Endometrial microvascular endothelial cells (primary cell): ENCODE measurements around the gene SCN8A. TPM values are rescaled to one million over a fixed set of nuclear protein-coding genes. Genes with fewer than 3 reads are reported as not detected.
"Not testable (repeated sequence)": the region's sequence is repeated elsewhere in the genome, so short reads cannot be mapped to it uniquely, and the experiment has no call there.

Source experiments
- in situ Hi-C: cut with HindIII; loops from 2 replicates; pipeline ENCODE4 v1.10.0; 2017; ENCODE audit warnings: low sequenced_read_pairs, low pct_unique_long_range_greater_than_20kb; ENCODE audit errors: inconsistent ontology term
- total RNA-seq: library from RNA; depleted of rRNA; stranded (reverse); fragments of >200 nt; gene quantifications from one replicate; pipeline ENCODE4 v1.2.3, GENCODE V29; 2015; ENCODE audit errors: inconsistent ontology term

SCN8A gene
- total RNA-seq, 1 donor from 2014 or later, result 0.09 TPM

GRCh38 chr12:51820526-51821439 is 229.8 kb downstream of the SCN8A start:
- in situ Hi-C loops, result no loop called here

GRCh38 chr12:51821440-51822260 is 230.6 kb downstream of the SCN8A start:
- in situ Hi-C loops, result no loop called here

- in situ Hi-C loops, result no loop called here
These were observed 231.2 kb downstream of the SCN8A start for GRCh38 chr12:51822261-51822616.

GRCh38 chr12:51822956-51823355 is 231.9 kb downstream of the SCN8A start:
- in situ Hi-C loops, result no loop called here

- in situ Hi-C loops, result no loop called here
These were observed 233.0 kb downstream of the SCN8A start for GRCh38 chr12:51823875-51824565.

- in situ Hi-C loops, result no loop called here
These were observed 234.2 kb downstream of the SCN8A start for GRCh38 chr12:51825216-51825615.

GRCh38 chr12:51826881-51827280 is 235.8 kb downstream of the SCN8A start:
- in situ Hi-C loops, result no loop called here

GRCh38 chr12:51827925-51828818 is 237.1 kb downstream of the SCN8A start:
- in situ Hi-C loops, result no loop called here

GRCh38 chr12:51829011-51829481 is 238.0 kb downstream of the SCN8A start:
- in situ Hi-C loops, result no loop called here

GRCh38 chr12:51829641-51830040 is 238.6 kb downstream of the SCN8A start:
- in situ Hi-C loops, result no loop called here

- in situ Hi-C loops, result not testable (repeated sequence)
These were observed 240.8 kb downstream of the SCN8A start for GRCh38 chr12:51831817-51832216.

GRCh38 chr12:51832354-51833107 is 241.5 kb downstream of the SCN8A start:
- in situ Hi-C loops, result no loop called here

- in situ Hi-C loops, result no loop called here
These were observed 242.6 kb downstream of the SCN8A start for GRCh38 chr12:51833448-51834227.

- in situ Hi-C loops, result no loop called here
These were observed 243.4 kb downstream of the SCN8A start for GRCh38 chr12:51834411-51834810.

GRCh38 chr12:51836041-51836826 is 245.2 kb downstream of the SCN8A start:
- in situ Hi-C loops, result no loop called here

- in situ Hi-C loops, result no loop called here
These were observed 245.8 kb downstream of the SCN8A start for GRCh38 chr12:51836827-51837173.
